Body of pancreas (tissue), 4 donors: Measurements from ENCODE around the gene HRH1.

Experiments
- POLR2A ChIP-seq, 3 donors: fragments of 450-650 bp; IDR thresholded peaks; one replicate each; pipeline ENCODE4 v1.6.1; 2016; ENCODE audit warnings: antibody characterized with exemption in 3 of 3, mild to moderate bottlenecking in 2 of 3
- TF ChIP-seq, protein P1 (sequence below), 7 experiments: fragments of 450-650 bp in 4 of 7; fragments of 200-600 bp in 3 of 7; sonication (generic) in 3 of 7; IDR thresholded peaks; one replicate each; pipeline ENCODE4 v1.5.1; 2016 to 2019; ENCODE audit warnings: antibody characterized with exemption in 7 of 7

DNA sequence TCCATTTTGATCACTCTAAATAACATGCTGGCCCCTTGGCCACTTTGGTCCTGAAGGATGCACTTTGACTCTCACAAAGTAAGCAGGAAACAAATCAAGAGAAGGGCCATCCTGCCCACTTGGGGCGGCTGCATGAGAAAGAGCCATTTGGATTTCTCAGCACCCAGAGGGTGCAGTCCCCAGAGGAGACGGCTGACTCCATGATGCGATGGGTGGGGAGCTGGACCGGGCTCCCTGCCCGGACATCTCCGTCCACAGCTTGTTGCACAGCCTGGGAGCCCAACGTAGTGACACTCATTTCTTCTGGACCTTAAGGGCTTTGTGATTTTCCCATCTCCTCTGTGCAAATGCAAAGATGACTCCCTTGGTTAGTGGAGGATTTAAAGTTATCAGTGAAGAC, 4.0 kb upstream of the HRH1 start:
- TF ChIP-seq, protein P1, sequence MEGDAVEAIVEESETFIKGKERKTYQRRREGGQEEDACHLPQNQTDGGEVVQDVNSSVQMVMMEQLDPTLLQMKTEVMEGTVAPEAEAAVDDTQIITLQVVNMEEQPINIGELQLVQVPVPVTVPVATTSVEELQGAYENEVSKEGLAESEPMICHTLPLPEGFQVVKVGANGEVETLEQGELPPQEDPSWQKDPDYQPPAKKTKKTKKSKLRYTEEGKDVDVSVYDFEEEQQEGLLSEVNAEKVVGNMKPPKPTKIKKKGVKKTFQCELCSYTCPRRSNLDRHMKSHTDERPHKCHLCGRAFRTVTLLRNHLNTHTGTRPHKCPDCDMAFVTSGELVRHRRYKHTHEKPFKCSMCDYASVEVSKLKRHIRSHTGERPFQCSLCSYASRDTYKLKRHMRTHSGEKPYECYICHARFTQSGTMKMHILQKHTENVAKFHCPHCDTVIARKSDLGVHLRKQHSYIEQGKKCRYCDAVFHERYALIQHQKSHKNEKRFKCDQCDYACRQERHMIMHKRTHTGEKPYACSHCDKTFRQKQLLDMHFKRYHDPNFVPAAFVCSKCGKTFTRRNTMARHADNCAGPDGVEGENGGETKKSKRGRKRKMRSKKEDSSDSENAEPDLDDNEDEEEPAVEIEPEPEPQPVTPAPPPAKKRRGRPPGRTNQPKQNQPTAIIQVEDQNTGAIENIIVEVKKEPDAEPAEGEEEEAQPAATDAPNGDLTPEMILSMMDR (IDR thresholded peaks at IDR 0.05) = no peak
- no peak for TF ChIP-seq POLR2A (IDR thresholded peaks at IDR 0.05)
